SK-N-SH (cell line): Measurements from ENCODE around the gene CPSF4.

Source experiments
- MXI1 ChIP-seq: IDR thresholded peaks from 2 replicates; pipeline ENCODE4 v1.6.1; 2012; ENCODE audit warnings: mild to moderate bottlenecking, low read depth, low read length, improper control_type of control experiment
- RFX5 ChIP-seq: IDR thresholded peaks from 2 replicates; pipeline ENCODE4 v1.6.1; 2012; ENCODE audit warnings: mild to moderate bottlenecking, improper control_type of control experiment, low read length
- RXRA ChIP-seq: IDR thresholded peaks from 2 replicates; pipeline ENCODE4 v1.4.0; 2012; ENCODE audit warnings: low read depth, mild to moderate bottlenecking, borderline replicate concordance

GRCh38 chr7:99469381-99470065, 30.8 kb downstream of the CPSF4 start:
- no peak for TF ChIP-seq RFX5
- TF ChIP-seq RXRA: no peak
- no peak for TF ChIP-seq MXI1
